HG03139 (cell line): ENCODE data around the gene LRRC30.

Experiments
- ATAC-seq: cut with Tn5 transposase; IDR thresholded peaks from one replicate; pipeline ENCODE4 v1.9.1; 2021; ENCODE audit not compliant: unreplicated experiment

LRRC30 gene

DNA sequence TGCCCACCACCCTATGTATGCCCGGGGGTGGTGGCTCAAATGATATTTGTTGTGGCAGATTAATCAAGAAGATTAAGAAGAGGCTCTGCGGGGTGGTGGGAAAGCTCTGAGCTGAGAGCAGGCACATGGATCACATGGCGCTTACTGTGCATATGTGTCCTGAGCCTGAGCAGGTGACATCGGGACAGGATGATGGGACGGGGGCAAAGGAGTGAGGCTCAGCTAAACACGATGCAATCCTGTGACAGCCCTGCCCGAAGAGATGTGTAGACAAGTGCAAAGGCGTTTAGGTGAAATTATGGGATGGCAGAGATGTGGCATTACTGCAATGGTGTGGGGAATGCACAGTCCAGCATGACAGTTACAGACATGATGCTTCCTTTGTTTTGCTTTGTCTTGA is 6.0 kb downstream of the LRRC30 start:
- no peak for ATAC-seq

DNA sequence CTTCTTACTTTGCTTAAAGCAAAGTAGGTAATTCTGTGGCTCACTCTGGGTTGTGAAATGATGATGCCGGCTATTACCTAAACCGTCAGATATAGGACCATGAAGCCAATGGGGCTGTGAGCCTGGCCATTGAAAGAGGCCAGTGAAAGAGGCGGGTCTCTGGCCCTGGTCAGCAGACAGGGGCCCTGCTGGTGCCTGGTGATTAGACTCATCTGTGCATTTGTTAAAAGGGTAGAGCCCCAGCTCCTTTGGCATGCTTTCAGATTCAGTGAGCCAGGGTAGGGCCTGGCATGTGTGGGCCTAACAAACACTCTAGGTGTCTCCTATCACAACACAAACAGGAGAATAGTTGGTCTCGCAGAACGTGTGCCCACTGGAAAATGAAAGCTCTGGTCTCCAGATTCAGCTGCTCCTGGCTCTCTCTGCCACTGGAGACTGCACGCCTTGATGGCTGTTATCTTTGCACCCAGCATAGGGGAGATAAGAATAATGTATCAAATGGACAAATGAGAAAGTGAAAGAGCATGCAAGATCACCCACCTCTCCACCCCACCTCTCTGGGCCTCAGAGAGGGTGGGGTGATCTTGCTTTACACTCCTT is 6.9 kb downstream of the LRRC30 start:
- ATAC-seq: no peak

DNA sequence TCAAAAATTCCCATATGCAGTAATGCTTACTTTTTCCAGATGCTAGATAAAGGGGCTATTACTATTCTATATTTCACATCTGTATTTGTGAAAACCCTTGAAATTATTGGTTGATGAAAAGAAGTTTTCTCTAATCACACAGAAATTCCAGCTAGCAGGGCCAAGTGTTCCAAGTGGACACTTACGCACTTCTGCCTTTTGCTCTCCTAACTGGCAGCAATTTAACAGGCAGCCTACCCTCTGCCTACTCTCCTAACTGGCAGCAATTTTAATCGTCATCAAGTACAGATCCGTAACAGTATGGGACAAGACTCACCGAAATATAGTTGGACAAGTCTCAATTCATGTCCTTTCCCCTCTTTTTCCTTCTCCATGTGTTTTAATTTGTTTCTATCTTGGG is 12.0 kb downstream of the LRRC30 start:
- ATAC-seq: no peak

DNA sequence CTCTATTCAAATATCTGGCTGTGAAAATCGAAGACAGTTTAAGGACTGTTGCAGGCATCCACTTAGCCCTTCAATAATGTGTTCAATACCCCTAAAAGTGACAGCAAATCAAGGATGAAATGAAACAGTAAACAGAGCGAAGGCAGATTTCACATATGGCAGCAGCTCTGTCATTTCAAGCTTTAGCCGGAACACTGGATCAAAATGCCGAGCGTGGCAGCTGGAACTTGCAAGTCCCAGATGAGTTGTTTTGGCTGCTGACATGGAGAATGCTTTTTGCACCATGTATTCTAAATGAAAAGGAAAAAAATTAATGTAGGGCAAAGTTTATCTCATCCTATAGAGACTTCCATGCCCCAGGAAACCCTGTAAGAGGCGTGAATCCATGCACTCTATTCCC is 18.0 kb downstream of the LRRC30 start:
- ATAC-seq: no peak

DNA sequence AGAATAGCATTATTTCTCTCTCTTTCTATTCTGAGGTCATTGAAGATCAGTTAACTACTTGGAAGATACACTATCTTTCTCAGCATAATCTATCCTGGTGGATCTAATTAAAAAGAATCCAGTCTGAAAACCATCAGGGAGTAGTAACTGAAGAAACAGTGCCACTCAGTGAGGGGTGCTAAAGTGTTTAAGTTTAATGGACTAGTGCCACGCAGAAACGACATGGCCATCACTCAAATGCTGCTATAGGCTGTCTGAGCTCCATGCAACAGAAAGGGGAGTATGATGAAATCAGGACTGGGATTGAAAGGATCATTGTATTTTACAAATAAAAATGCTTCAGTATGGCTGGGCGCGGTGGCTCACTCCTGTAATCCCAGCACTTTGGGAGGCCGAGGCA is 23.3 kb downstream of the LRRC30 start:
- no peak for ATAC-seq

DNA sequence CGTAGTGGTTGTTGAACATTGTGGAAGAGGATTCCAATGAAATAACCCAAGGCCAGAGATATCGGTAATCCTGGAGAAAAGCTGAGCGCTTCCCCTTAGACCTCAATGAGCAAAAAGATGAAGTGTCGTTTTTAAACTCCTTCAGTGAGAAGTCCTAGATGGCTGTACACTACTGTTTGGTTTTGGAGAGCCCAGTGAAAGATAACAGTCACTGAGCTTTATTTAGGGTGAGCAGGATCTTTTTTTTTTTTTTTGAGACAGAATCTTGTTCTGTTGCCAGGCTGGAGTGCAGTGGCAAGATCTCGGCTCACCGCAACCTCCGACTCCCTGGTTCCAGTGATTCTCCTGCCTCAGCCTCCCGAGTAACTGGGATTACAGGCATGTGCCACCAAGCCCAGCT is 24.2 kb downstream of the LRRC30 start:
- ATAC-seq: no peak

DNA sequence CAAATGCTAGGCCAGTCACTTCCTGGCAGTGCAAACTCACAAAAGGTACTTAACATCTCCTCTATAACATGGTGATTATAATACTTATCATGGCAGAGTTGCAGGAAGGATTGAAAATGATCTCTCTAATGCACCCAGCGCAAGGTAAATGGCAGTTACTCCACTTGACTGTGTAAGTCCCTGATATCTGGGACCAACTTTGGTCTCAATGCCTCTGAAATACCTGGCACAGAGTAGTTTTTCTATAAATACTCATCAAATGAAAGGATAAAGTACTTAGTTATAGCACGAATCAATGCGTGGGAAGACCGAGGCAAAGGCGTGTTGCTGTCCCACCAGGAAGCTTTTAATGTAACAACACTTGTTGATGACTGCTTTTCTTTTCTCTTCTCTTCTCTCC is 24.8 kb downstream of the LRRC30 start:
- ATAC-seq: no peak

DNA sequence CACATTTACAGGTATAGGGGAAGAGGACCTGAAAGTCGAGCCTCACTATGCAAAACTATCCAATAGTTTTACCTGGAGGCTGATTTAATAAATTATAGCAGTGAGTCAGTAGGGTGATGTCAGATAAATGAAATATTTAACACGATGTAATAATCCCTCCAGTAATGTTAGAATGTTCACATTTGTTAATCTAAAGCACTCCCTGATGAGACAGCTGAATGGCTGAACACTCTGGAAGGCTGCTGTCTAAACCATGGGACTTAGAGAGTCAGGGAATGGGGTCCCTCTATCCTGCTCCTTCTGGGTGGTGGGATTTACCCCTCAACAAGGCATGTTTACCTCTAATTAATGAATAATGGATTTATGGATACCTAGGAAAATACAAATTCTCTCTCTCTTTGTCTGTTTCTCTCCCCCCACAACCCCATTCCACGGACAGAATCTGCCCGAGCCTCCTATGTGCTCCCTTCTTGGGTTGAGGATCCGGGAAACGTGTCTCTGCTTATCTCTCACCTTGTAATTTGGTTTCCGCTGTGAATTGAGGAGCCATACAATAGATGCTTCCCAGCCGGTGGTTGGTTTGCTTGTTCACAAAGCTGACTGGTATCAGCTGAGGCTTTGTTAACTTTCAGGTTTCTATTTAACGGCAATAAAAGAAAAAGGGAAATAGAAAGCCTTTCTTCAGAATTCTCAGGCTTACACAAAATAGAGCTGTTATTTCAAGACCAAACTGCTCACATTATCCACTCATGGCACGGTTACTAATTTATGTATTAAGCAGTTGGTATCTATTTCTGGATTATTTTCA is 25.9 kb downstream of the LRRC30 start:
- no peak for ATAC-seq

DNA sequence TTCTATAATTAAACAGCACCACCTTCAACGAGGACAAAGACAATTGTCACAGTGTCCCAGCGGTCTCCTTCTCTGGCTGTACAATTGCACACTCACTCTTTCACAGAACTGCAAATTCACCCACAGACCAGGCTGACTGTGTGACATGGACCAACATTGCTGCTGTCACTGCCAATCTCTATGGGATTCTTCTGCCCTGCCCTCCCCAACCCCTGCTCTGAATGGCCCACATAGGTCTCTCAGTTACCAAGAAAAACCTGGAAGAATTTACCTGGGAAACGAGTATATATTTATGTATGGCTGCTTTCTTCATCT is 26.5 kb downstream of the LRRC30 start:
- no peak for ATAC-seq

DNA sequence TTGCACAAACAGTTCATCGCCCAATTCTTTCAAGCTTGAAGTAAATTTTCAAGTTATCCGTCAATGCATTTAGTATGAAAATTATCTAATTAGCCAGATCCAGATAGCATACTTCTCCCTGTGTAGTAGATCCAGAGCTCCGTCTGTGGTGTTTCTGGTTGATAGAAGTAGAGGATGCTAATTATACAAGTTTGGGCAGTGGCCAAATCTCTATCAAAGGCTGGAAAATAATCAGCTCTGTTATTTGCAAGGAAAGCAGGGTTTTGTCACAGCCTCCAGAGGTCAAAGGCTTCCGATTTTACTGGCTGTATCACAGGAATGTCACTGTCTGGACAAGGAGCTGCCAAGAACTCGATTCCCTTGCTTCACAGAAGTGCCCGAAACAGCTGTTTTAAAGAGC is 28.6 kb downstream of the LRRC30 start:
- ATAC-seq: no peak

DNA sequence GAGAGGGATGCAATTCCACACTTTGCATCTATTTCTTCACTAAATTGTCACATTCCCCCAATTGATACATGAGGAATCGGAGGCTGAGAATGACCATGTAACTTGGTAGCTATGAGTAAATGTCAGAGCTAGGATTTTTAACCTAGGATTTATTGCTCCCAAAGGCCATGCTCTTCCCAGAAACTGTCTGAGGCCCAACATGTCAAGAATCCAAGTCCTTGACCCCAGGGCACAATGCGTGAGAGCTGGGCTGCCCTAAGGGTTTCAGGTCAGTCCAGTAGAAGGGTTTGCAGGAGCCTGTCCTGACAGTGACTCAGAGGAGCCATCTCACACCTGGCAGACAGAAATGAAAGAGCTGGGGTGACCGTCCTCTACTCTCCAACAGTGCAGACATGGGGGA is 30.3 kb downstream of the LRRC30 start:
- no peak for ATAC-seq

DNA sequence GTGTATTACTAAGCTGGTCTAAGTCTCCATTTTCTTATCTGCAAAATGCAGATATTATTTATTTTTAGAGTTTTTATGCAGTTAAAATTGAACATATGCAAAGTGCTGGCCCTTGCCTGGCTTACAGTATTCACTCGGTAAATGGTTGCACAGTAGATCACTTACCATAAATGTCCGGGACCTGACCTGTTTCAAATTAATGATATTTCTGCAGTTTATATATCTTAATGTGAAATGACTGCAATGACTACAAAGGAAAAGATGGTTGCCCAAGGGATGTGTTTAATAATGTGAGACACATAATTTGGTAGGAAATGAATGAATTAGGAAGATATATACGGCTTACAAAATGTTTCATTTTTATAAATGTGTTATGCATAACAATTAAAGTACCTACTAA is 37.1 kb downstream of the LRRC30 start:
- no peak for ATAC-seq

DNA sequence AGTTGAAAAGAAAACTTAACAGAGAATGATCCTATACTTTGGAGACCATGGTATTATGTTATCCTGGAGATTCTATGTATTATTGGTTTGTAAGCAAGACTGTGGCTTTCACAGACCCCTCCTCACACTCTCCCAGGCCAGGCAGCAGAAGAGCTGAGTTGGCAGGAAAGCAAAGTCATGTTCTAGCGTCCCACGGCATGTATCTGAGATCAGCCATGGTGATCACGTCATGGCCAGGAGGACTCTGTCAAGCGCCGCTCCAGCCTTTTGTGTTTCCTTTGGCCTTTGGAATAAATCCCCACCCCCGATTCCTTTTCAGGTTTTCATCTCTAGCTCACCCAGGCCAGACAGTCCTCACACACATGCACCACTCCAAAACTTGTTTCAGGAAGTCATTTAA is 39.1 kb downstream of the LRRC30 start:
- no peak for ATAC-seq

DNA sequence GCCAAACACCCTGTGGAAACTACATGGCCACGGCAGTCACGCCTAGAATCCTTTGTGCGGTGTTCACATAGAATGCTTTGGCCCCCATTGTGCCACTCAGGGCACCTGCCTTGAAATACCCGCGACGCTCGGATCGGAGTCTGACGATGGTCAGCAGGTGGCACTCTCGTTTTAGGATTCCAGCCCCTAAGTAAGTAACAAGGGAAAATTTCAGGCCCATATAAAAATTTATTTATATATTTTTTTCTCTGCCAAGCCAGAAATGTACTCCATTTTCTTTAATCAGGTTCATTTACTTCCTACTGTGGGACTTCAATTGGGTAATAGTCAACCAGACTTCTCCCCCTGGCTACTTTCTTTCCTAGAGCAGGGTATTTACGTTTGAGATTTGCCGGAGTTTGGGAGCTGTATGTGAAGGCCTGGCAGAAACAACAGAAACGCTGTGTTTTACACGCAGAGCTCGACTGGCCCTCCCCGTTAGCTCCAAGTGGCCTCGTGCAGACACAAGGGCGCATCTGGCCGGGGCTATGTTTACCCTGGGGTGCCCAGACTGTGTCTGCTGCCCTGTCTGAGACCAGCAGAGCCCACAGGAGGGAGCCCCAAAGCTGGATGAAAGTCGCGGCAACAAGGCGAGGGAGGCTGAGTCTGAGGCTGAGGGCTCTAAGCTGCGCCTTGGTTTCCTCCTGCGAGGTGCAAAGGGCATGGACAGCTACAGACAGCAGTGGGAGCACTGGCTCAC is 41.6 kb downstream of the LRRC30 start:
- no peak for ATAC-seq

DNA sequence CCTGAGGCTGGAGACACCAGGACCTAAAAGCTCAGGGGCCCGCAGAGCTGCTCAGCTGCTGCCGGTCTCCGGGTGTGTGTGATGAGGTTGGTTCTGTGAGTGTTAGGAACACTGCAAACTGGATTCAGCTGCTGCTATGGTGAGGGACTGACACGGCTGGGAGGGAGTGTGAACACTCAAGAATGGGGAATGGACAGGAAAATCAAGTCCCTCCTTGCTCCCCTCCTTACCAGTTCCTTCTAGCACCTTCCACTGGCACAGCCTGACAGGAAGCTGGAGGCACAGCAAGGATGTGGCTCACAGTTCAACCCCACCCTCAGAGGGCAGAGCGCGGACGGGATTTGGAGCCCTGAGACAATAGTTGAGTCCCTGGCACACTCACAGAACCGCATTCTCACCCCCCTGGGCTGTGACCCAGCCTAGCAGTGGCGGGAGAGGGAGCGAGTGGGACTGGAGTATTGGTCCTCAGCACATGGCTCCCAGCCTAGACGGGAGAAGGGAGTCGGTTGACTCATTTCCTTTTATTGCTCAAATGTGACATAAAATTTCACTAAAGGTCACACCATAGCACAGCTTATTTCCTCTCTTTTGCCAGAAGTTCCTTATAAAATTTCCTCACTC is 42.5 kb downstream of the LRRC30 start:
- no peak for ATAC-seq

DNA sequence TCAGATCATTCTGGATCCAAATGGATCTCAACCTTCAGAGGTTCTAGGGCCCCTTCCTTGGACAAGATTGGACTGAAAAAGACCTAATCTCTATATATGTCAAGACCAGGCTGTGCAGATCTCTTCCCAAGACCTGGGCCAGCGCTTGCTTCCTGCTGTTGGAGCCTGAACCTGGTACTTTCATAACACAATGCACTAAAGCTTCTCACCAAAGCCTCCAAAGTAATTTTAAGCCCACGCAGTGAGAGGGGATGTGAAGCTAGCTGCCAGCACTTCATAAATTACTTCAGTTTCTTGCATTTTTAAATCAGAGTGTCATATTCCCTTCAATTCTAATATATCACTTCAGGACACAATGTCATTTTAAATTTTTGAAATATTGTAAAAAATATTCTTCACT is 50.7 kb downstream of the LRRC30 start:
- no peak for ATAC-seq
